SK-N-SH (cell line): ENCODE results near the gene TLX2.

Source experiments
- CTCF ChIP-seq: fragments of 200-600 bp; sonication (generic); IDR thresholded peaks from 2 replicates; pipeline ENCODE4 v1.6.1; 2017; ENCODE audit warnings: antibody characterized with exemption, mild to moderate bottlenecking, moderate library complexity
- EP300 ChIP-seq, 2 experiments: IDR thresholded peaks; 2 replicates each; pipeline versions ENCODE4 v1.4.0 to v1.6.1; 2012; ENCODE audit warnings: borderline replicate concordance in 1 of 2, low read depth in 1 of 2, low read length in 1 of 2
- FOXM1 ChIP-seq: IDR thresholded peaks from 2 replicates; pipeline ENCODE4 v1.4.0; 2012; ENCODE audit warnings: low read depth, mild to moderate bottlenecking
- GABPA ChIP-seq: IDR thresholded peaks from 2 replicates; pipeline ENCODE4 v1.4.0; 2012; ENCODE audit warnings: low read depth, mild to moderate bottlenecking
- MAX ChIP-seq: IDR thresholded peaks from 2 replicates; pipeline ENCODE4 v1.4.0; 2012; ENCODE audit warnings: low read depth
- POLR2AphosphoS5 ChIP-seq: IDR thresholded peaks from 2 replicates; pipeline ENCODE4 v1.6.1; 2012; ENCODE audit warnings: low read depth, low read length
- REST ChIP-seq: IDR thresholded peaks from 2 replicates; pipeline ENCODE4 v1.6.1; 2012; ENCODE audit warnings: mild to moderate bottlenecking, low read depth, low read length, moderate library complexity
- RXRA ChIP-seq: IDR thresholded peaks from 2 replicates; pipeline ENCODE4 v1.4.0; 2012; ENCODE audit warnings: low read depth, mild to moderate bottlenecking, borderline replicate concordance
- TAF1 ChIP-seq: IDR thresholded peaks from 2 replicates; pipeline ENCODE4 v1.6.1; 2012; ENCODE audit warnings: low read depth, mild to moderate bottlenecking, low read length, moderate library complexity, borderline replicate concordance
- TCF12 ChIP-seq: IDR thresholded peaks from 2 replicates; pipeline ENCODE4 v1.4.0; 2012
- TF ChIP-seq, protein P1 (sequence below): IDR thresholded peaks from 2 replicates; pipeline ENCODE4; 2012

GRCh38 chr2:74471332-74472065 is 42.8 kb upstream of the TLX2 start:
- TF ChIP-seq CTCF: no peak
- TF ChIP-seq, protein P1, sequence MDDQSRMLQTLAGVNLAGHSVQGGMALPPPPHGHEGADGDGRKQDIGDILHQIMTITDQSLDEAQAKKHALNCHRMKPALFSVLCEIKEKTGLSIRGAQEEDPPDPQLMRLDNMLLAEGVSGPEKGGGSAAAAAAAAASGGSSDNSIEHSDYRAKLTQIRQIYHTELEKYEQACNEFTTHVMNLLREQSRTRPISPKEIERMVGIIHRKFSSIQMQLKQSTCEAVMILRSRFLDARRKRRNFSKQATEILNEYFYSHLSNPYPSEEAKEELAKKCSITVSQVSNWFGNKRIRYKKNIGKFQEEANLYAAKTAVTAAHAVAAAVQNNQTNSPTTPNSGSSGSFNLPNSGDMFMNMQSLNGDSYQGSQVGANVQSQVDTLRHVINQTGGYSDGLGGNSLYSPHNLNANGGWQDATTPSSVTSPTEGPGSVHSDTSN: no peak
- no peak for TF ChIP-seq RXRA
- no peak for TF ChIP-seq REST
- TF ChIP-seq POLR2AphosphoS5: no peak
- TF ChIP-seq FOXM1: no peak
- no peak for TF ChIP-seq MAX
- TF ChIP-seq TAF1: no peak
- no peak for TF ChIP-seq EP300 (IDR thresholded peaks at IDR 0.05; ENCODE audit: borderline replicate concordance in 1 of 2, low read depth in 1 of 2, low read length in 1 of 2)
- TF ChIP-seq TCF12: no peak
- no peak for TF ChIP-seq GABPA
